ENCODE data around the gene COL18A1. TPM values are rescaled to one million over a fixed set of nuclear protein-coding genes. Genes with fewer than 3 reads are reported as not detected.
A peak's percentile ranks its signal among the peaks of the same experiment; 100 is the strongest.

Gene COL18A1
- total RNA-seq, result 100 to 1,000 TPM; 117 to 134 TPM

DNA sequence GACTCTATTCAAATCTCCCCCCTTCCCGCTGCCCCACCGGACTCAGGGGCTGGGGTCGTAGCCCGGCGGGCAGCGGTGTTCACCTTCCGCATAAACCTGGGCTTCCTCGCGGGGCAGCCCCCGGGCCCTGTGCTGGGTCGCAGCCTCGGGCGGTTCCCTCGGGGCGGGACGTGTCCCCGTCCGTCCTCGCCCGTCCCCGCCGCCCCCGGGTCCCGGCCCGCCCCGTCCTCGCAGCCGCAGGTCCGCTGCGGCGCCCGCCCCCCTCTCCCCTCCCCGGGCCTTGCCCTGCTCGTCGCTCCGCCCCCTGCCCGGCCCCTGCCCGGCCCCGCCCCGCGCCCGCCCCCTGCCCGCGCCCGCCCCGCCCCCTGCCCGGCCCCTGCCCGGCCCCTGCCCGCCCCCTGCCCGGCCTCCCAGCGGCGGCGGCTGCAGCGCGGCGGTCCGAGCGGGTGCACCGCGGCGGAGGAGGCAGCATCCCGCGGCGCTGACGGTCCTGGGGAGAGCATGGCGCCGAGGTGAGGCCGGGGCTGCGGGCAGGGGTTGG lies at the start of gene COL18A1:
TSS of gene COL18A1 (plus strand) at position 436 of the 541 bp plus-strand sequence. CDS start at position 502, 66 bp downstream.
- H3K4me1 ChIP-seq, result peaks cover 0 to 52% of the 10 kb centered on the region in 2 donors
- peaks cover 0 to 8% of the 10 kb centered on the region in 2 donors for H3K9me3 ChIP-seq
- H3K27me3 ChIP-seq, result no peaks in the 10 kb centered on the region
- H3K4me3 ChIP-seq, result peak within 1 kb of the TSS; percentile 64 to 77
- no peaks in the 10 kb centered on the region for H3K36me3 ChIP-seq
- DNase-seq (ENCODE audit: low spot score), result no peak
- TF ChIP-seq, protein P1, sequence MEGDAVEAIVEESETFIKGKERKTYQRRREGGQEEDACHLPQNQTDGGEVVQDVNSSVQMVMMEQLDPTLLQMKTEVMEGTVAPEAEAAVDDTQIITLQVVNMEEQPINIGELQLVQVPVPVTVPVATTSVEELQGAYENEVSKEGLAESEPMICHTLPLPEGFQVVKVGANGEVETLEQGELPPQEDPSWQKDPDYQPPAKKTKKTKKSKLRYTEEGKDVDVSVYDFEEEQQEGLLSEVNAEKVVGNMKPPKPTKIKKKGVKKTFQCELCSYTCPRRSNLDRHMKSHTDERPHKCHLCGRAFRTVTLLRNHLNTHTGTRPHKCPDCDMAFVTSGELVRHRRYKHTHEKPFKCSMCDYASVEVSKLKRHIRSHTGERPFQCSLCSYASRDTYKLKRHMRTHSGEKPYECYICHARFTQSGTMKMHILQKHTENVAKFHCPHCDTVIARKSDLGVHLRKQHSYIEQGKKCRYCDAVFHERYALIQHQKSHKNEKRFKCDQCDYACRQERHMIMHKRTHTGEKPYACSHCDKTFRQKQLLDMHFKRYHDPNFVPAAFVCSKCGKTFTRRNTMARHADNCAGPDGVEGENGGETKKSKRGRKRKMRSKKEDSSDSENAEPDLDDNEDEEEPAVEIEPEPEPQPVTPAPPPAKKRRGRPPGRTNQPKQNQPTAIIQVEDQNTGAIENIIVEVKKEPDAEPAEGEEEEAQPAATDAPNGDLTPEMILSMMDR (IDR thresholded peaks at IDR 0.05), result no peak
- H3K27ac ChIP-seq, result peak within 1 kb of the TSS; percentile 90 to 93

DNA sequence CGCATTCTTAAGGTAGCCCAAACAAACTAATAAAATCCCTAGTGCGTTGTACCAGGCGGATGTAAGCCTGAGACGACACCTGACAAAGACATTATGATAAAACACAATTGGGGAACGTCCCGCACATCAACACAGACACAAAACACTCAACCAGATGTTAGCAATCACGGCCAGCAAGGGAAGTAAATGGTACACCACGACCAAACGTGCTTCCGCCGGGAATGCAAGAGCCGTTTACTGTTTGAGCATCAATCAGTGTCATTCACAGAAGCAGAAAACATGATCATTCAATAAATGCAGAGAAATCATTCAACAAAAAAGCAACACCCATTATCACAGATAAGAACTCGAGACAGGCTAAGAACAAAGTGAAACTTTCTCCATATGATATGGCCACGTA lies 49.4 kb upstream of the COL18A1 start:
- Histone ChIP-seq H3K4me3 (no peak overlapping the region), H3K36me3 (no peaks in the 10 kb centered on the region), H3K27ac (peak overlapping the region; percentile 75 to 83), H3K27me3 (no peaks in the 10 kb centered on the region), H3K9me3 (no peaks in the 10 kb centered on the region), H3K4me1 (peaks cover 0 to 64% of the 10 kb centered on the region in 2 donors)
- no peak for DNase-seq (ENCODE audit: low spot score)
- TF ChIP-seq, protein P1 (IDR thresholded peaks at IDR 0.05), result no peak

DNA sequence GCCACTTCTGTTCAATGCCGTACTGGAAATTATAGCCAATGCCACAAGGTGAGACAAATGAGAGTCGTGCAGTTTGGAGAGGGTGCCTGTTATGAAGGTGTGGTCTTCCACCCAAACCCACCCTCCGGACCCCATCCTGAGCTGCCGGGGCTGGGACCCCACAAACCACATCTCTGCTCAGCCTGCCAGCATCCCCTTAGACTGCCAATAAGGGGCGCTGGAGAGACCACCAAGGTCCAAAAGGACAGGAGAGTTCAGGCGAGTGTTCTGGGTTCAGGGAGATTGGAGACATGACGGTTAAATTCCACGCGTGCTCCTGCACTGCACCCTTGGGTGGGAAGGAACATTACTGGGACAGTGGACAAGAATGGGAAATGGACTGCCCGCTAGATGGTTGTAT lies 48.7 kb upstream of the COL18A1 start:
- Histone ChIP-seq H3K9me3 (no peaks in the 10 kb centered on the region), H3K36me3 (no peaks in the 10 kb centered on the region), H3K4me3 (no peak overlapping the region), H3K4me1 (peaks cover 0 to 58% of the 10 kb centered on the region in 2 donors), H3K27ac (peak overlapping the region; percentile 75 to 83), H3K27me3 (no peaks in the 10 kb centered on the region)
- no peak for DNase-seq (ENCODE audit: low spot score)
- TF ChIP-seq, protein P1 (IDR thresholded peaks at IDR 0.05), result no peak

DNA sequence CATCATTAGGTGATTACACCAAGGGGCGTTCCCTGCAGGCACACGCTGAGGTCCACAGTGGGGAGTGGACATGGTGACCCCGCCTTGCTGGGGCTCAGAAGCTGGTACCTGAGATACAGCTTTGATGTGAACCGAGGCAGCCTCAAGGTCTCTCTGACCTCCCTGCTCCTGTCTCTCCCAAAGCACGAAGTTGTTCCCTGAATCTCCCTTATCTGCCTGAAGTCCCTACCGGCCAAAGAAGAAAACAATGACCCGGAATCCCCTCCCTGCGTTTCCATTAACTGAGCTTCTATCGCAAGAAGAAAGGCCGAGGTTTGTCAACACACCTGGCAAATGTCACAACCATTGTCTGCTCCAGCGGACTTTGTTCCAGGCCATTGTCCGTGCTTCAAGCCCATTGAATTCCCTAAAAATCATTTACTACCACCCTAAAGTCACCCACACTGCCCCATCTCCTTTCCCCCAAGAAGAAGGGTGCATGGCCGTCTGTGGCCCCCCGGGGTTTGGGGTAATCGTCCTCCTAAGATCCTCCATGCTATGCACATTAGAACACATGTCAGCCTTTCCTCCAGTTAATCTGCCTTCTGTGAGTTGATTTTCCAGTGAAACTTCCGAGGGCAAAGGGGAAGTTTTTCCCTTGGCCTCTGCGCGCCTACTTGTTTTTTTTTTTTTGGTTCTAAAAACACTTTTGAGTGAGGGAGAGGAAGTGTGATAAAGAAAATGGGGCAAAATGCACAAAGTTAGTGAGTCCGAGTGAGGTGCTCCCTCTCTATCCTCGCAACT lies 48.1 kb upstream of the COL18A1 start:
- Histone ChIP-seq H3K4me1 (peaks cover 0 to 53% of the 10 kb centered on the region in 2 donors), H3K36me3 (no peaks in the 10 kb centered on the region), H3K9me3 (no peaks in the 10 kb centered on the region), H3K27ac (peak overlapping the region; percentile 75 to 83), H3K4me3 (no peak overlapping the region), H3K27me3 (no peaks in the 10 kb centered on the region)
- TF ChIP-seq, protein P1 (IDR thresholded peaks at IDR 0.05), result no peak
- no peak for DNase-seq (ENCODE audit: low spot score)

DNA sequence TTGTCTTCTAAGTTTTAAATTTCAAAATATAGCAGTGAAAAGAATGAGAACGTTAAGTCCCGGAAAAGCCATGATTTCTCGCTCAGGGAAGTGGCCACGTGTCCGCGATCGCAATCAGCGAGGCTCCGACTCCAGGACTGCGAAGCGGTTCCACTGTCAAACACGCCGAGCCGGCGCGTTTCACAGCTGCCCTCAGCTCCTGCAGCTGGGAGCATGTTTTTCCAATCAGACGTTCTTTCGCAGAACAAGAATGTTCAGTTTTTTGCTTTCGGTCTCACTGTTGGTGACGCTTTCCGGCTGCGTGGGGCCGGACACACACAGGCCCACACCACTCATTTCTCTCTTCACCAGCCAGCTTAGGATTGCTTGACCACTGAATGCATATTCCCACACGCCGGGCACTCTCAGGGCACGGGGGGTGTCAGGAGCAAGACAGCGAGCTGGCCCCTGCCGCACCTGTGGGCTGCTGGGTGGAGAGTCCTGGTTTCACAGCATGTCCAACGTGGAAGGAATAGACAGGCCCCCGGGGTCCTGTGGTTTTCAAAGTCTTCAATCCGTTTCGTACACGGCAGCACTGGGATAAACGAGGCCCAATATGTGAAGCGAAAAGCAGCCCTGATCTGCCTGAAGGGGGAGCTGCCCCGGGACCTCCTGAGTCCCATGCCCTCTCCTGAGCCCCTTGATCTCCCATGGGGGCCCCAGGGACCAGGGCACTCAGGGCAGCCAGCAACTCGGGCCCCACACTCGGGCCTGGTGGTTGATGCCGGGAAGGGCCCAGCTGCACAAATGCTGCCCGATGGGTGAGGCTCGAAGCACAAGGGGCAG lies 47.3 kb upstream of the COL18A1 start:
- no peaks in the 10 kb centered on the region for H3K27me3 ChIP-seq
- DNase-seq (ENCODE audit: low spot score), result peak; percentile 77
- H3K36me3 ChIP-seq, result no peaks in the 10 kb centered on the region
- peaks cover 0 to 47% of the 10 kb centered on the region in 2 donors for H3K4me1 ChIP-seq
- TF ChIP-seq, protein P1 (IDR thresholded peaks at IDR 0.05), result no peak
- H3K27ac ChIP-seq, result peak overlapping the region; percentile 75 to 83
- H3K9me3 ChIP-seq, result no peaks in the 10 kb centered on the region
- H3K4me3 ChIP-seq, result no peak overlapping the region

Data from right atrium auricular region (tissue), 2 donors.